ENCODE data around the gene ATP6V0E1.

Gene ATP6V0E1

GRCh38 chr5:172971482-172971881, 12.1 kb upstream of the ATP6V0E1 start:
- intact Hi-C loops (cut with micrococcal nuclease), result no loop called here
- Mint-ChIP-seq H3K27me3 (no peaks in the 10 kb centered on the region), H3K4me1 (ENCODE audit: low read depth) (peaks cover 23% of the 10 kb centered on the region), H3K36me3 (ENCODE audit: low read depth) (peaks cover 18% of the 10 kb centered on the region), H3K4me3 (no peak overlapping the region), H3K27ac (no peak overlapping the region), H3K9me3 (no peaks in the 10 kb centered on the region)

DNA sequence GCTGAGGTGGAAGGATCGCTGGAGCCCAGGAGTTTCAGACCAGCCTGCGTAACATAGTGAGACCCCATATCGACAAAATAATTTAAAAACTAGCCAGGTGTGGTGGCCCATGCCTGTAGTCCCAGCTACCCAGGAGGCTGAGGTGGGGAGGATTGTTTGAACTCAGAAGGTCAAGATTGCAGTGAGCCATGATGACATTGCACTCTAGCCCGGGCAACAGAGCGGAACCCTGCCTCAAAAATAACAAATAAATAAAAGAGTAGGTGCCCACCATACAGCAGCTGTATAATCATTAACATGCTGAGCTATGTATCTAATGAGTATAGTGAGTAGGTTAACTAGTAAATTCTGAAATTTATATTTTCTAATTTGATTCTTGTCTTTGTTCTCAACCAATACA, 11.0 kb upstream of the ATP6V0E1 start:
- Mint-ChIP-seq H3K4me3 (no peak overlapping the region), H3K4me1 (ENCODE audit: low read depth) (peaks cover 23% of the 10 kb centered on the region), H3K27me3 (peaks cover 2% of the 10 kb centered on the region), H3K9me3 (no peaks in the 10 kb centered on the region), H3K36me3 (ENCODE audit: low read depth) (peaks cover 15% of the 10 kb centered on the region), H3K27ac (no peak overlapping the region)
- intact Hi-C loops (cut with micrococcal nuclease), result no loop called here

DNA sequence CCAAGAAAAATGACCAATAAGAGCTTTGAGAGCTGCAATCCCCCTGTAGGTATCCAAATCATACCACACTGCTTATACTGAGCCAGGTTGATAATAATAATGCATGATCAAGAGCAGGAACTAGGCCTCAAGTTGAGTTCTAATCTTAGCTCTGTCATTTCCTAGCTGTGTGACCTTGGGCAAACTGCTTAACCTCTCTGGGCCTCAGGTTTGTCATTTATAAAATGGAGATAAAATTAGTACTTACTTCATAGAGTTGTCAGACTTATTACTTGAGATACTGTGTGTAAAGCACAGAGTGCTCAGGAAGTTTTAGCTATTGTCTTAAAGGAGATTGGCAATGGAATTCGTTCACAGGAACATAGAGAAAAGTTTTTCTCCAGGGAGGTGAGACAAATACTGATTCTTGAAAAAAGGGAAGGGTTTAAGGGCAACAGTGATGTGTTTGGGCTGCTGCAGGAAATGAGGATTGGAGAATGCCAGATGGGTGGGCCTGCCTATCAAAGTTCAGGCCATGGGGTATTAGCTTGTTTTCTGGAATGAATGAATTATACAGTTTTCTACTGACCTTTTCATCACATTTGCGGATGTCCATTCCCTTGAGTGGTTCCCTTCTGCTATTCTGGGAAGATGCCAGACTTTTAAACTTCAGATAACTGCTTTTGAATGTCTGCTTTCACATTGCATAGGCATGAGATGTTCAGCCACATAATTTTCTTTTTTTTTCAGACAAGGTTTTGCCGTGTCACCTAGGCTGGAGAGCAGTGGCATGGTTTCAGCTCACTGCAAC, 10.2 kb upstream of the ATP6V0E1 start:
- Mint-ChIP-seq H3K4me3 (no peak overlapping the region), H3K27me3 (peaks cover 2% of the 10 kb centered on the region), H3K9me3 (no peaks in the 10 kb centered on the region), H3K4me1 (ENCODE audit: low read depth) (peaks cover 20% of the 10 kb centered on the region), H3K36me3 (ENCODE audit: low read depth) (peaks cover 12% of the 10 kb centered on the region), H3K27ac (no peak overlapping the region)
- intact Hi-C loops (cut with micrococcal nuclease), result no loop called here

DNA sequence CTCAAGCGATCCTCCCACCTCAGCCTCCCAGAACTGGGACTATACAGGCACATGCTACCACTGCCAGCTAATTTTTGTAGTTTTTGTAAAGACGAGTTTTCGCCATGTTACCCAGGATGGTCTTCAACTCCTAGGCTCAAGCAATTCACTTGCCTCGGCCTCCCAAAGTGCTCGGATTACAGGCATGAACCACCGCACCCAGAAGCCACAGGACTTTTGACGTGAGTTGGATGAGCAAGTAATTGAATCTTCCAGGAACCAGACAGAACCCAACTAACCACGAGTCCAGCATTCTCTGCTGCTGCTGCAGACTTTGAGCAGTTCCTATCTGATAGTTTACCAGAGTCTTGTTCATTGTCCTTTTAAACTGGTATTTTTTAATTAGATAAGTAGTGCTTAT, 9.6 kb upstream of the ATP6V0E1 start:
- peaks cover 6% of the 10 kb centered on the region for H3K36me3 Mint-ChIP-seq (ENCODE audit: low read depth)
- no peak overlapping the region for H3K4me3 Mint-ChIP-seq
- peaks cover 14% of the 10 kb centered on the region for H3K4me1 Mint-ChIP-seq (ENCODE audit: low read depth)
- intact Hi-C loops (cut with micrococcal nuclease), result no loop called here
- H3K27me3 Mint-ChIP-seq, result peaks cover 2% of the 10 kb centered on the region
- H3K9me3 Mint-ChIP-seq, result no peaks in the 10 kb centered on the region
- H3K27ac Mint-ChIP-seq, result no peak overlapping the region

- H3K4me3 Mint-ChIP-seq, result no peak overlapping the region
- peaks cover 2% of the 10 kb centered on the region for H3K27me3 Mint-ChIP-seq
- H3K4me1 Mint-ChIP-seq (ENCODE audit: low read depth), result peaks cover 2% of the 10 kb centered on the region
- no peaks in the 10 kb centered on the region for H3K9me3 Mint-ChIP-seq
- intact Hi-C loops (cut with micrococcal nuclease), result no loop called here
- H3K27ac Mint-ChIP-seq, result no peak overlapping the region
- H3K36me3 Mint-ChIP-seq (ENCODE audit: low read depth), result peaks cover 2% of the 10 kb centered on the region
These were observed 8.3 kb upstream of the ATP6V0E1 start for GRCh38 chr5:172975289-172975688.

- no peaks in the 10 kb centered on the region for H3K4me1 Mint-ChIP-seq (ENCODE audit: low read depth)
- peaks cover 13% of the 10 kb centered on the region for H3K36me3 Mint-ChIP-seq (ENCODE audit: low read depth)
- peaks cover 2% of the 10 kb centered on the region for H3K27me3 Mint-ChIP-seq
- no peak overlapping the region for H3K27ac Mint-ChIP-seq
- no peaks in the 10 kb centered on the region for H3K9me3 Mint-ChIP-seq
- intact Hi-C loops (cut with micrococcal nuclease), result loop anchor here (10.0 kb wide), 1 partner anchor 295 kb away; no protein-coding TSS in a partner anchor
- no peak overlapping the region for H3K4me3 Mint-ChIP-seq
These were observed 3.8 kb upstream of the ATP6V0E1 start for GRCh38 chr5:172979778-172980177.

DNA sequence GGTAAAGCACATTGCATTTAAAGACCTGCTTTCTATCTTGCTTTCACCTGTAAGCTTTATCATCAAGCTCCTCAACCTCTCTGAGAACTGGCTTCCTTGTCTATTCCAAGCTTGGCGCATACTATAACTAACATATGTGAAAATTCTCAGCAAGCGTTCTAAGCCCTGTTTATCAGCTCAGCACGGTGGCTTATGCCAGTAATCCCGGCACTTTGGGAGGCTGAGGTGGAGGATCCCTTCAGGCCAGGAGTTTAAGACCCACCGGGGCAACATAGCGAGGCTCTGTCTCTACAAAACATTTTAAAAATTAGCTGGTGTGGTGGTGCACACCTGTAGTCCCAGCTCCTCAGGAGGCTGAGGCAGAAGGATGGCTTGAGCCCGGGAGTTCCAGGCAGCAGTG, 1.6 kb upstream of the ATP6V0E1 start:
- H3K27ac Mint-ChIP-seq, result no peak overlapping the region
- H3K36me3 Mint-ChIP-seq (ENCODE audit: low read depth), result peaks cover 23% of the 10 kb centered on the region
- no peaks in the 10 kb centered on the region for H3K27me3 Mint-ChIP-seq
- peaks cover 15% of the 10 kb centered on the region for H3K4me1 Mint-ChIP-seq (ENCODE audit: low read depth)
- no peak overlapping the region for H3K4me3 Mint-ChIP-seq
- intact Hi-C loops (cut with micrococcal nuclease), result loop anchor here (10.0 kb wide), 1 partner anchor 293 kb away; no protein-coding TSS in a partner anchor
- no peaks in the 10 kb centered on the region for H3K9me3 Mint-ChIP-seq

GRCh38 chr5:172984244-172984953, 828 bp downstream of the ATP6V0E1 start:
- H3K27me3 Mint-ChIP-seq, result no peaks in the 10 kb centered on the region
- H3K36me3 Mint-ChIP-seq (ENCODE audit: low read depth), result peaks cover 38% of the 10 kb centered on the region
- H3K27ac Mint-ChIP-seq, result peak overlapping the region; percentile 99
- H3K9me3 Mint-ChIP-seq, result no peaks in the 10 kb centered on the region
- peaks cover 35% of the 10 kb centered on the region for H3K4me1 Mint-ChIP-seq (ENCODE audit: low read depth)
- intact Hi-C loops (cut with micrococcal nuclease), result loop anchor here (1.0 to 10.0 kb wide), 3 partner anchors 73 to 290 kb away; partner anchors contain the start of gene BNIP1
- peak overlapping the region; percentile 98 for H3K4me3 Mint-ChIP-seq

- no peaks in the 10 kb centered on the region for H3K27me3 Mint-ChIP-seq
- intact Hi-C loops (cut with micrococcal nuclease), result loop anchor here (2.0 to 10.0 kb wide), 2 partner anchors 159 to 289 kb away; partner anchors contain the start of gene BNIP1
- H3K4me3 Mint-ChIP-seq, result peak overlapping the region; percentile 46
- H3K27ac Mint-ChIP-seq, result no peak overlapping the region
- H3K4me1 Mint-ChIP-seq (ENCODE audit: low read depth), result peaks cover 37% of the 10 kb centered on the region
- no peaks in the 10 kb centered on the region for H3K9me3 Mint-ChIP-seq
- peaks cover 47% of the 10 kb centered on the region for H3K36me3 Mint-ChIP-seq (ENCODE audit: low read depth)
These were observed 2.0 kb downstream of the ATP6V0E1 start for GRCh38 chr5:172985596-172985995.

DNA sequence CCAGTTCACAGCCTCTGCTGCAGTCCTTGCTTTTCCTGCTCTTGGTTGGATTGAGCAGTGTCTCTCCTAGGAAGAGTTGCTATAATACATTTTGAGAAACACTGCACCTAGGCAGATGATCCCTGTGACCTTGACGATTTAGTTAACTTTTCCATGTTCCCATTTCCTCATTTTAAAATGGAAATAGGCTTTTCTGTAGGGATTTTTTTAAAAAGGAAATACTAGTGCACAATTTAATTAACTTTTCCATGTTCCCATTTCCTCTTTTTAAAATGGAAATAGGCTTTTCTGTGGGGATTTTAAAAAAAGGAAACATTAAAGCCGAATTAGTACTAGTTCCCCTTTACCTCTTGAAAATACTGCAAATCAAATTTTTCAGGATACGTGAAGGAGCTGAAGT, 4.7 kb downstream of the ATP6V0E1 start:
- intact Hi-C loops (cut with micrococcal nuclease), result loop anchor here (10.0 kb wide), 1 partner anchor 287 kb away; no protein-coding TSS in a partner anchor
- H3K27ac Mint-ChIP-seq, result no peak overlapping the region
- H3K9me3 Mint-ChIP-seq, result no peaks in the 10 kb centered on the region
- H3K27me3 Mint-ChIP-seq, result no peaks in the 10 kb centered on the region
- peak overlapping the region; percentile 6 for H3K4me3 Mint-ChIP-seq
- H3K36me3 Mint-ChIP-seq (ENCODE audit: low read depth), result peaks cover 73% of the 10 kb centered on the region
- peaks cover 62% of the 10 kb centered on the region for H3K4me1 Mint-ChIP-seq (ENCODE audit: low read depth)

DNA sequence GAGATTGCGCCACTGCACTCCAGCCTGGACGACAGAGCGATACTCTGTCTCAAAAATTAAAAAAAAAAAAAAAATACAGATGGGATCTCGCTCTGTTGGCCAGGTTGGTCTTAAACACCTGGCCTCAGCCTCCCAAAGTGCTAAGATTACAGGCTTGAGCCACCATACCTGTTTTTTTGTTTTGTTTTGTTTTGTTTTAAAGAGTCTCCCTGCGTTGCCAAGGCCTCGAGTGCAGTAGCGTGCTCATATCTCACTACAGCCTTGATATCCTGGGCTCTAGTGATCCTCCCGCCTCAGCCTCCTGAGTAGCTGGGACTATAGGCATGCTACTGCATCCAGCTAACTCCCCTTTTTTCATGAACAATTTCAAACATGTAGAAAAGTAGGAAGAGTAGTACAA, 7.2 kb downstream of the ATP6V0E1 start:
- Mint-ChIP-seq H3K36me3 (ENCODE audit: low read depth) (peaks cover 84% of the 10 kb centered on the region), H3K9me3 (no peaks in the 10 kb centered on the region), H3K27ac (no peak overlapping the region), H3K27me3 (no peaks in the 10 kb centered on the region), H3K4me3 (no peak overlapping the region), H3K4me1 (ENCODE audit: low read depth) (peaks cover 67% of the 10 kb centered on the region)
- intact Hi-C loops (cut with micrococcal nuclease), result no loop called here

DNA sequence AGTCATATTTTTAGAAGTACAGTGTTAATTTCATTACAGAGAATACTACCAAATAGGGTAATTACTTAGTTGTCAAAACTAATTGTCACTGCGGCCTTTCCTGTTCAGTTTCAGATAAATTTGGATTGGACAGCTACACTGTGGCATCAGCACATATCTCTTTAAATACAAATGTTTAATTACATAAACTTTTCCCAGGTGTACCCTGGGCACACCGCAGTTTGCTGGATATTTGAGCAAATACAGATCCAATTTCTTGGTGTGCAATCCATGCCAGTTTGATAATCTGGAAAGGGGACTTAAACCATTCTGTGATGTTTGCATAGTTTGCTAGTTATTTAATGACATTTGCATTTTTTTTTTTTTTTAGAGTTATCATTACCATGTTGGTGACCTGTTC, 10.8 kb downstream of the ATP6V0E1 start:
- intact Hi-C loops (cut with micrococcal nuclease), result no loop called here
- H3K36me3 Mint-ChIP-seq (ENCODE audit: low read depth), result peaks cover 91% of the 10 kb centered on the region
- no peaks in the 10 kb centered on the region for H3K9me3 Mint-ChIP-seq
- no peak overlapping the region for H3K4me3 Mint-ChIP-seq
- peaks cover 38% of the 10 kb centered on the region for H3K4me1 Mint-ChIP-seq (ENCODE audit: low read depth)
- no peaks in the 10 kb centered on the region for H3K27me3 Mint-ChIP-seq
- no peak overlapping the region for H3K27ac Mint-ChIP-seq

- H3K27me3 Mint-ChIP-seq, result no peaks in the 10 kb centered on the region
- no peaks in the 10 kb centered on the region for H3K9me3 Mint-ChIP-seq
- peaks cover 34% of the 10 kb centered on the region for H3K4me1 Mint-ChIP-seq (ENCODE audit: low read depth)
- H3K27ac Mint-ChIP-seq, result no peak overlapping the region
- intact Hi-C loops (cut with micrococcal nuclease), result no loop called here
- peaks cover 62% of the 10 kb centered on the region for H3K36me3 Mint-ChIP-seq (ENCODE audit: low read depth)
- H3K4me3 Mint-ChIP-seq, result no peak overlapping the region
These were observed 15.9 kb downstream of the ATP6V0E1 start for GRCh38 chr5:172999372-172999973.

GRCh38 chr5:172999974-173000373, 16.4 kb downstream of the ATP6V0E1 start:
- peaks cover 58% of the 10 kb centered on the region for H3K36me3 Mint-ChIP-seq (ENCODE audit: low read depth)
- no peaks in the 10 kb centered on the region for H3K9me3 Mint-ChIP-seq
- intact Hi-C loops (cut with micrococcal nuclease), result no loop called here
- H3K4me1 Mint-ChIP-seq (ENCODE audit: low read depth), result peaks cover 37% of the 10 kb centered on the region
- no peak overlapping the region for H3K27ac Mint-ChIP-seq
- H3K4me3 Mint-ChIP-seq, result no peak overlapping the region
- H3K27me3 Mint-ChIP-seq, result no peaks in the 10 kb centered on the region
